ENCODE measurements around the gene C1QTNF2.

C1QTNF2 gene

GRCh38 chr5:160310552-160311295 is 59.7 kb downstream of the C1QTNF2 start:
- Histone ChIP-seq H3K4me3 (replicated peaks; ENCODE audit: insufficient read depth, low read length) (no peak overlapping the region), H3K27ac (replicated peaks) (no peak overlapping the region), H3K27me3 (ENCODE audit: insufficient read depth, poor library complexity, severe bottlenecking) (peaks cover 35% of the 10 kb centered on the region)
- DNase-seq (ENCODE audit: low read depth in 1 of 2, low spot score in 1 of 2): no peak
- TF ChIP-seq CTCF (IDR thresholded peaks at IDR 0.05; ENCODE audit: insufficient read depth, low read length) (no peak), GABPA (IDR thresholded peaks at IDR 0.05; ENCODE audit: low read depth) (no peak), POLR2AphosphoS5 (IDR thresholded peaks at IDR 0.05; ENCODE audit: low read depth) (no peak), SPI1 (IDR thresholded peaks at IDR 0.05; ENCODE audit: borderline replicate concordance, low read depth) (no peak), REST (IDR thresholded peaks at IDR 0.05; ENCODE audit: insufficient replicate concordance, low read depth) (no peak)

- no peak for TF ChIP-seq POLR2AphosphoS5 (IDR thresholded peaks at IDR 0.05; ENCODE audit: low read depth)
- no peak for TF ChIP-seq REST (IDR thresholded peaks at IDR 0.05; ENCODE audit: insufficient replicate concordance, low read depth)
Observed at GRCh38 chr5:160310140-160310539, 60.3 kb downstream of the C1QTNF2 start.

GRCh38 chr5:160306696-160307095 is 63.7 kb downstream of the C1QTNF2 start:
- Histone ChIP-seq H3K4me3 (replicated peaks; ENCODE audit: insufficient read depth, low read length) (no peak overlapping the region), H3K27me3 (ENCODE audit: insufficient read depth, poor library complexity, severe bottlenecking) (peaks cover 21% of the 10 kb centered on the region), H3K27ac (replicated peaks) (no peak overlapping the region)
- no peak for TF ChIP-seq SPI1 (IDR thresholded peaks at IDR 0.05; ENCODE audit: borderline replicate concordance, low read depth)
- no peak for TF ChIP-seq GABPA (IDR thresholded peaks at IDR 0.05; ENCODE audit: low read depth)
- TF ChIP-seq REST (IDR thresholded peaks at IDR 0.05; ENCODE audit: insufficient replicate concordance, low read depth): no peak
- TF ChIP-seq CTCF (IDR thresholded peaks at IDR 0.05; ENCODE audit: insufficient read depth, low read length): no peak
- TF ChIP-seq POLR2AphosphoS5 (IDR thresholded peaks at IDR 0.05; ENCODE audit: low read depth): no peak
- no peak for DNase-seq (ENCODE audit: low read depth in 1 of 2, low spot score in 1 of 2)

More at GRCh38 chr5:160310140-160310539, 60.3 kb downstream of the C1QTNF2 start:
- Histone ChIP-seq H3K4me3 (replicated peaks; ENCODE audit: insufficient read depth, low read length) (no peak overlapping the region), H3K27me3 (ENCODE audit: insufficient read depth, poor library complexity, severe bottlenecking) (peaks cover 35% of the 10 kb centered on the region), H3K27ac (replicated peaks) (no peak overlapping the region)
- no peak for DNase-seq (ENCODE audit: low read depth in 1 of 2, low spot score in 1 of 2)
